ENCODE results near the gene CRELD1.

The CRELD1 gene

GRCh38 chr3:9911863-9912262, 21.8 kb upstream of the CRELD1 start:
- DNase-seq (ENCODE audit: low spot score) = no peak

DNA sequence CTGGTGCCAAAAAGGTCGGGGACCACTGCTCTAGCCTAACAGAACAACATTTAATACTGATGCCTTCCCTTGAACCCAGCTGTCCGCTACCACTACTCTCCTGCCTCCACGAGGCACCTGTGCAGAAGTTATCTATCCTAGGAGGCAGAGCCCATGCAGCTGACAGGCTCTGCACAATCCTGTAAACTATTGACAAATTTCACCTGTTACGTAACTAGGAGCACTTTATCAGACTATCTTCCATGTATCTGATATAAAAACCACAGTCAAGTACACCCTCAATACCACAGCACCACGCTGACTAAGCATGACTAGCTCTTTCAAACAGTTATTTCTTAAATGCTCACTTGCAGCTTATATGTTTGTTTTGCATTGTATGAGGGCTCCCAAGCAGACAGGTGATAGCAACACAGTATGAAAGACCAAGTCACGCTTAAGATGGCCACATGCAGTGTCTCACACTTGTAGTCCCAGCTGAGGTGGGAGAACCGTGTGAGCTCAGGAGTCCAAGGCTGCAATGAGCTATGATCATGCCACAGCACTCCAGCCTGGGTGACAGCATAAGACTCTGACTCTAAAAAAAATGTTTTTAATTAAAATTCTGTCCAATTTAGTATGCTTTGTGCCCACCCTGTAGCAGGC, 21.2 kb upstream of the CRELD1 start:
- no peak for DNase-seq (ENCODE audit: low spot score)
- no peak for TF ChIP-seq CTCF (IDR thresholded peaks at IDR 0.05; ENCODE audit: extremely low read depth, missing control alignments)

More at GRCh38 chr3:9911863-9912262, 21.8 kb upstream of the CRELD1 start:
- TF ChIP-seq CTCF (IDR thresholded peaks at IDR 0.05; ENCODE audit: extremely low read depth, missing control alignments) = no peak

- TF ChIP-seq CTCF (IDR thresholded peaks at IDR 0.05; ENCODE audit: extremely low read depth, missing control alignments) = no peak
- DNase-seq (ENCODE audit: low spot score) = no peak
Observed at GRCh38 chr3:9913601-9914000, 20.0 kb upstream of the CRELD1 start.

DNA sequence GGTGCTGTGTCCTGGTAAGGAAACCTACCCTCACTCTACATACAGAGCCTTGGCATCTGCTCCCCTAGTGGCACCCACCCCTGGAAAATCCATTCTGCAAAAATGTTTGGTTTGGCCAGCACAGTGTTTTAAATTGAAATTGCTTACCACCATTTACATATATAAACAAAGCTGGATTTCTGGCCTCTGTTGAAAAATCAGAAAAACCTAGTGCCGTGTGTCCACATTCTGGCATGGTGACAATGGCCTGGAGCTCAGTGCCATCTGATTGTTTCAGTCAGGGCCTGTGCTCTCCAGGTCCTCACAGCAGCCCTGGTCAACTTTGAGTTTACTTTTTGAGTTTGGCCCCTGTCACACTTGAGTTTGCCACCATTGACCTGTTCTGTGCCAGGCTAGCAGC, 19.6 kb upstream of the CRELD1 start:
- no peak for TF ChIP-seq CTCF (IDR thresholded peaks at IDR 0.05; ENCODE audit: extremely low read depth, missing control alignments)
- no peak for DNase-seq (ENCODE audit: low spot score)

GRCh38 chr3:9914559-9915253, 18.9 kb upstream of the CRELD1 start:
- peak; percentile 64 for DNase-seq (ENCODE audit: low spot score)
- no peak for TF ChIP-seq CTCF (IDR thresholded peaks at IDR 0.05; ENCODE audit: extremely low read depth, missing control alignments)

GRCh38 chr3:9915254-9916141, 18.1 kb upstream of the CRELD1 start:
- DNase-seq (ENCODE audit: low spot score) = peak; percentile 63
- no peak for TF ChIP-seq CTCF (IDR thresholded peaks at IDR 0.05; ENCODE audit: extremely low read depth, missing control alignments)

- TF ChIP-seq CTCF (IDR thresholded peaks at IDR 0.05; ENCODE audit: extremely low read depth, missing control alignments) = no peak
- DNase-seq (ENCODE audit: low spot score) = no peak
Observed at GRCh38 chr3:9916346-9916733, 17.3 kb upstream of the CRELD1 start.
